ENCODE results near the gene ELL. TPM values are rescaled to one million over a fixed set of nuclear protein-coding genes. Genes with fewer than 3 reads are reported as not detected.
A peak's percentile ranks its signal among the peaks of the same experiment; 100 is the strongest.
"Not testable (repeated sequence)": the region's sequence is repeated elsewhere in the genome, so short reads cannot be mapped to it uniquely, and the experiment has no call there.

Gene ELL
- total RNA-seq, 2 donors from 2014 or later: 18.8 to 23.0 TPM

DNA sequence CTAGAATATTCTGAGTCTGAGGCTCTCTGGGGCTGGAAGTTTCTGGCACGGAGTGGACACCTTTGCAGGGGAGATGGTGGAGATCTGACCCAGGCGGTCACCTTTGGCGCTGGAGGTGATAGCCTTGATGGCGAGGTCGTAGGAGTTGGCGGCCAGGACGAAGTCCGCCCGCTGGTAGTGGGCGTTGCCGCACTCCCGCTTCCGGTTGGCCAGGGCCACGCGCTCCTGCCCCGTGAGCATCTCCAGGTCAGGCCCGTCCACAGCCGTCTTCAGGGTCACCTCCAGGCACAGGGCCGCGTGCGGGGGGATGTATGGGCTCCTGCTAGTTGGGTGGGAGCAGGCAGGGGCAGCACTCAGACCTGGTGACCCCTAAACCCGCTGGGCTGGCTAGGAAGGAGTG is 16.2 kb upstream of the ELL start:
- Mint-ChIP-seq H3K36me3 (peaks cover 14 to 17% of the 10 kb centered on the region in 2 donors), H3K9me3 (no peaks in the 10 kb centered on the region), H3K27ac (no peak overlapping the region)
- no peak for ATAC-seq
- DNase-seq (ENCODE audit: low spot score in 2 of 2): no peak

DNA sequence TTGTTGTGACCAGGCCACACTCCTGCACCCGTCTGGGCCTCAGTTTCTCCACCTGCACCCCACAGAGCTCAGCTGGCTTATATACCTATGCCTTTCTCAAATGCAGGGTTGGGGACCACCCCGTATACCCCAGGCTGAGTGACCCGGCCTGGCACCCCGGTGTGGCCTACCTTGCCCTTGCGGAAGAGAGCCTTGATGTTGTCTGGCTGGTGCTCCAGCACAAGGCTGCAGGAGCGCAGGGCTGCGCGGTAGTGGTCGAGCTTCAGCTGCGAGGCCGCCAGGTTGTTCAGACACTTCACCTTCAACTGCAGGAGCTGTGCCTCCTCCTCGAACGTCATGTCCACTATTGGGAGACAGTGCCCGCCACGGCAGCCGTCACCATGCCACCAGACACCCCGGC is 15.6 kb upstream of the ELL start:
- ATAC-seq (no peak), DNase-seq (ENCODE audit: low spot score in 2 of 2) (no peak)
- H3K9me3 Mint-ChIP-seq: no peaks in the 10 kb centered on the region
- H3K27ac Mint-ChIP-seq: no peak overlapping the region
- peaks cover 12 to 17% of the 10 kb centered on the region in 2 donors for H3K36me3 Mint-ChIP-seq

DNA sequence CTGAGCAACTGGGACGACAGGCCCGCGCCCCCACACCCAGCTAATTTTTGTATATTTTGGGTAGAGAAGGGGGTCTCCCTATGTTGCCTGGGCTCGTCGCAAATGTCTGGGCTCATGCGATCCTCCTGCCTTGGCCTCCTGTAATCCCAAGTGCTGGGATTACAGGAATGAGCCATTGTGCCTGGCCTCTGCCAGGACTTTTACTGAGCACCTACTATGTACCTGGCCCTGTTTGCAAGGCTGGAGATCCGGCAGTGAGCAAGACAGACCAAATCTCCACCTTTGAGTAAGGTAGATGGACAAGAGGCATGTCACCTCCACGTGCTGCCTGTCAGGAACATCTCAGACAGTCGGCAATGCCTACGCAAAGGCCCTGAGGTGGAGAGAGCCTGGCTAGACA is 14.6 kb upstream of the ELL start:
- Mint-ChIP-seq H3K27ac (peak overlapping the region; percentile 58 to 77), H3K9me3 (no peaks in the 10 kb centered on the region), H3K36me3 (peaks cover 10 to 12% of the 10 kb centered on the region in 2 donors)
- DNase-seq (ENCODE audit: low spot score in 2 of 2) (no peak), ATAC-seq (no peak)

DNA sequence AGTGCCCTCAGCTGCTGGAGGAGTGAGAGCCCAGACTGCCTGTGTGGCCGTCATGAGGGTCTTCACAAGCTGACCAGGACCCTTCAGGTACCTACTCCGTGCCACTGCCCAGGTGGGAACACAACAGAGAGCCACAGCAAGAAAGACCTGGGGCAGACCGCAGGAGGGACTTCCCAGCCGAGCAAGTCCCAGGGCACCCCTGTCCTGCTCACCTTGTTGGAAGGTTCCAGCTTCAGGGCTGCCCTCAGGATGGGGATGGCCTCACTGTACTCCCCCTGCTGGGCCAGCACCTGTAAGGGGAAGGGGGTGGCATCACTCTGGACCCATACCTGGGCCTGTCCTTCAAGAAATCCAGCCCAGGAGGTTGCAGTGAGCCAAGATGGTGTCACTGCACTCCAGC is 11.2 kb upstream of the ELL start:
- no peak for ATAC-seq
- DNase-seq (ENCODE audit: low spot score in 2 of 2): no peak
- peak overlapping the region in 1 of 2 donors; percentile 36 for H3K27ac Mint-ChIP-seq
- peaks cover 0 to 6% of the 10 kb centered on the region in 2 donors for H3K36me3 Mint-ChIP-seq
- H3K9me3 Mint-ChIP-seq: no peaks in the 10 kb centered on the region

DNA sequence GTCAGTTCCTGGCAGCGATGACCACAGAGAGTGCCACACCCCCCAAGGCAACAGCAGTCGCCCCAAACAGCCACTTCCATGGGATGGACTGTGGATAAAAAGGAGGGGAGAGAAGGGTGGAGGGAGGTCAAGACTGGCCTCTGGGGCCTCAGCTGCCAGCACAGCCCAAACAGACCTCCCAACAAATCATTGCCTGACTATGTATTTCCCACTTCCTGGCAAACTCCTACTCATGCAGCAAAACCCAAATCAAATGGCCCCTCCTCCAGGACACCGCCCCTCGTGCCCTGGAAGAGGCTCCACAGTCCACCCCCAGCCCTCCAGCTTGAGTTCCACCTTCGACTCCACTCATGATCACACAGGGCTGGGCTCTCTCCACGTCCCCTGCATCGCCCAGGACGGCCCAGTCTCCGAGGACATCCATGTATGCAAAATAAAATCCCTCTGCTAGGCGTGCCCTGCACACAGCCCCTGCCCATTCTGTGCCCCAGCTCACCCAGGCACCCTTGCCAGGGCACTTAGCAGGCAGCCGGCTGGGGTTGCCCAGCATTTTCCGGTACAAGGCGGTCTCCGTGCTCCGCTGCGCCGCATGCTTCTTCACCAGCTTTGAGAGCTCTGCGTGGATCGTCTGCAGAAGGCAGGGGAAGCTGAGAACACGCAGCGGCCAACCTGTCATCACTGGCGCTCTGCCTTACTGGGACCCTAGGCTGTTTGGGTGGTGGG is 10.5 kb upstream of the ELL start:
- DNase-seq (ENCODE audit: low spot score in 2 of 2) (no peak), ATAC-seq (no peak)
- Mint-ChIP-seq H3K36me3 (peaks cover 0 to 6% of the 10 kb centered on the region in 2 donors), H3K27ac (peak overlapping the region; percentile 67 to 90), H3K9me3 (no peaks in the 10 kb centered on the region)

DNA sequence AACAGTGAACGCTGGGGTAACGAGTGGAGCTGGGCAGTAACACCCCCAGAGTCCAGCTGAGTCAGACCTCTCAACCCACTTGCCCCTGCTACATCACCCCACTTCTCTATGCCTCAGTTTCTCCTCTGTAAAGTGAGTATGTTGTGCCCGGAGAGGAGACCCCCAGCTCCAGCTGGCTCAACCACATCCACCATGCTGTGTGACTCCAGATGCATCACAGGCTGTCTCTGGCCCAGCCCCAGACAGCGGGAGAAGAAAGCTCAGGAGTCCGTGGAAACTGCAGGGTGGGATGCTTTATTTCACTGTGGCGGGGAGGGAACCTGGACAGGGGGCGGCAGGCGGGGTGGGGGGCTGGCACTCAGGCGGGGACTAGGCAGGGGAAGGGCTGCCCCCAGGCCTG is 9.6 kb upstream of the ELL start:
- peaks cover 0 to 3% of the 10 kb centered on the region in 2 donors for H3K36me3 Mint-ChIP-seq
- no peaks in the 10 kb centered on the region for H3K9me3 Mint-ChIP-seq
- DNase-seq (ENCODE audit: low spot score in 2 of 2): no peak
- H3K27ac Mint-ChIP-seq: no peak overlapping the region
- ATAC-seq: no peak

DNA sequence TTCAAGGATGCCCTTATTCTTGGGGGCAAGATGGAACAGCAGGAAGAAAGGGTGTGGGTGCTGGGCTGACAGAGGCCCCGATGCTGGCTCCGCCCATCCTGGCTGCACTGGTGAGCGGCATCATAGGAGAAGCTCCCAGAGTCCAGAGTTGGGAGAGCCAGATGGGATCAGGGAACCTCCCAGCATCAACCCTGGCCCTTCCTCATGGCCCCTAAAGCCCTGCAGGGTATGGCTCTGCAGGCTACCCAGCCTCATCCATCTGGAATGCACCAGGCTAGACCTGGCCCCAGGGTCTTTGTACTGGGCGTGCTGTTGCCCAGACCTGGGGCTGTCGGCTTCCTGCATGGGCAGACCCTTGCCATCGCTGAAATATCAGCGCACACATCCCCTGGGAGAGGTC is 7.9 kb upstream of the ELL start:
- H3K9me3 Mint-ChIP-seq: no peaks in the 10 kb centered on the region
- no peak for ATAC-seq

DNA sequence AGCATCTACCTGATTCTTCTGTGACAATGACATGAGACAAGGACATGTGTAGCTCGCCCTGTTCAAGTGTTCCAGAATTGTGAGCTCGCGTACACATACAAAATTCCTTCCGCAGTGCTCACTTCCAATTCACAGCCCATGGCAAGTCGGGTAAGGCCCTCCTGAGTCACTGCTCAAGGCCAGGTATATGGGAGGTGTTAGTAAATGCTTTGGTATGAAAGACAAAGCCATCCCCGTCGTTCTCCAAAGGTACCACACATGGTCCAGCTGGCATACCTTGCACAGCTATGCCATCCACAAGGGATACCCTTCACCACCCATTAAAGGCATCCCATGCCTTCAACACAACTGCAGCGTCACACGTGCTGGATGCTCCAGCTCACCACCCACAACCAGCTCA is 4.4 kb upstream of the ELL start:
- ATAC-seq (no peak), DNase-seq (ENCODE audit: low spot score in 2 of 2) (no peak)
- Mint-ChIP-seq H3K27ac (no peak overlapping the region), H3K9me3 (no peaks in the 10 kb centered on the region), H3K36me3 (no peaks in the 10 kb centered on the region)

More for the DNA sequence above, 7.9 kb upstream of the ELL start:
- no peaks in the 10 kb centered on the region for H3K36me3 Mint-ChIP-seq
- DNase-seq (ENCODE audit: low spot score in 2 of 2): no peak
- H3K27ac Mint-ChIP-seq: no peak overlapping the region

DNA sequence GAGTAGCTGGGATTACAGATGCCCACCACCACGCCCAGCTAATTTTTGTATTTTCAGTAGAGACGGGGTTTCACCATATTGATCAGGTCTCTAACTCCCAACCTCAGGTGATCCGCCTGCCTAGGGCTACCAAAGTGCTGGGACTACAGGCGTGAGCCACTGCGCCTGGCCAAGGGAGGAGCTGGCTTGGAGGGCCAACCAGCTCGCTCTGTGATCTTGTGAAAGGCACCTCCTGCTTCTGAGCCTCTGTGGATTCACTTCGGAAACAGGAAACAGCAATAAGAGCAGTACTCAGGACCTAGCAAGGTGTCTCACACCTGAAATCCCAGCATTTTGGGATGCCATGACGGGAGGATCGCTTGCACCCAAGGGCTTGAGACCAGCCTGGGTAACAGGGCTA is 2.0 kb upstream of the ELL start:
- H3K27ac Mint-ChIP-seq: peak overlapping the region in 1 of 2 donors; percentile 90
- no peak for ATAC-seq
- H3K9me3 Mint-ChIP-seq: no peaks in the 10 kb centered on the region
- H3K36me3 Mint-ChIP-seq: peaks cover 6 to 11% of the 10 kb centered on the region in 2 donors
- no peak for DNase-seq (ENCODE audit: low spot score in 2 of 2)

DNA sequence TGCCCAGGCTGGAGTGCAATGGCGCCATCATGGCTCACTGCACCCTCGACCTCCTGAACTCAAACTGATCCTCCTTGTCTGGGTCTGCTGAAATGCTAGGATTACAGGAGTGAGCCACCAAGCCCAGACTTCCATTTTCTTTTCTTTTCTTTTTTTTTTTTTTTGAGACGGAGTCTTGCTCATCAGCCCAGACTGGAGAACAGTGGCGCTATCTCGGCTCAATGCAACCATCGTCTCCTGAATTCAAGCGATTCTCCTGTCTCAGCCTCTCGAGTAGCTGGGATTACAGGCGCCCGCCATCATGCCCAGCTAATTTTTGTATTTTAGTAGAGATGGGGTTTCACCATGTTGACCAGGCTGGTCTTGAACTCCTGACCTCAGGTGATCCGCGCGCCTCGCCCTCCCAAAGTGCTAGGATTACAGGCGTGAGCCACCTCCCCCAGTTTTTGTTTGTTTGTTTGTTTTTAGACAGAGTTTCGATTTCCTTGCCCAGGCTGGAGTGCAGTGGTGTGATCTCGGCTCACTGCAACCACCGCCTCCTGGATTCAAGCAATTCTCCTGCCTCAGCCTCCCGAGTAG is 1.1 kb upstream of the ELL start:
- H3K9me3 Mint-ChIP-seq; ATAC-seq; DNase-seq (ENCODE audit: low spot score in 2 of 2): not testable (repeated sequence)
- peaks cover 6 to 11% of the 10 kb centered on the region in 2 donors for H3K36me3 Mint-ChIP-seq
- peak overlapping the region; percentile 90 to 97 for H3K27ac Mint-ChIP-seq

DNA sequence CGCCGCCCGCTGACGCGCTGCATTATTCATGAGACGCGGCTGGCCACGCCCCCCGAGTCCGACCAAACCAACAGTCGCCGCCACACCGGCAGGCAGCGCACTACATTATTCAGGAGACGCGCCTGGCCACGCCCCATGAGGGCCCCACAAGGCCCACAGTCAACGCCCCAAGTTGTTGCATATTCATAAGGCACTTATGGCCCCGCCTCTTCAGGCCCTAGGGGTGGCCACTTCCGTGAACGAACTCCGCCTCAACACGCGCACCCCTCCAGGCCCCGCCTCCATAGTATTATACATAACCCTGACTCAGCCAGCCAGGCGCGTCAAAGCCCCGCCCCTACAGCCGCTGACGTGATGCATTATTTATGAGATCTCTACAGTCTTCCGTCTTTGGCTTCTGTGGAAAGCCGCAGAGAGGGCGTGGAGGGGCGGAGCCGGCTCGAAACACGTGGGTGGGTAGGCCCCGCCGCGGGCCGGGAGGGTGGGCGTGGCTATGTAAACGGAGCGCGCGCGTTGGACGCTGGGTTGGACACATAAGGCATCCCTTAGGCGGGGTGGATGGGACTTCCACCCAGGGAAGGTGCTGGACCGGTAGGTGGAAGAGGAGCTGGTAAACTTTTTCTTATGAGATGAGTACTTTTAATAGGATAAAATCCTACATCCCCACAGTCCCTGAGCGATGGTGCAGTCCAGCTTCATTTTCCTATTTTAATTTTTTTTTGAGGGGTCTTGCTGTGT is 423 bp upstream of the ELL start:
- Mint-ChIP-seq H3K36me3 (peaks cover 6 to 11% of the 10 kb centered on the region in 2 donors), H3K27ac (peak overlapping the region; percentile 90 to 97), H3K9me3 (no peaks in the 10 kb centered on the region)
- DNase-seq (ENCODE audit: low spot score in 2 of 2): peak; percentile 100
- peak; percentile 92 for ATAC-seq

DNA sequence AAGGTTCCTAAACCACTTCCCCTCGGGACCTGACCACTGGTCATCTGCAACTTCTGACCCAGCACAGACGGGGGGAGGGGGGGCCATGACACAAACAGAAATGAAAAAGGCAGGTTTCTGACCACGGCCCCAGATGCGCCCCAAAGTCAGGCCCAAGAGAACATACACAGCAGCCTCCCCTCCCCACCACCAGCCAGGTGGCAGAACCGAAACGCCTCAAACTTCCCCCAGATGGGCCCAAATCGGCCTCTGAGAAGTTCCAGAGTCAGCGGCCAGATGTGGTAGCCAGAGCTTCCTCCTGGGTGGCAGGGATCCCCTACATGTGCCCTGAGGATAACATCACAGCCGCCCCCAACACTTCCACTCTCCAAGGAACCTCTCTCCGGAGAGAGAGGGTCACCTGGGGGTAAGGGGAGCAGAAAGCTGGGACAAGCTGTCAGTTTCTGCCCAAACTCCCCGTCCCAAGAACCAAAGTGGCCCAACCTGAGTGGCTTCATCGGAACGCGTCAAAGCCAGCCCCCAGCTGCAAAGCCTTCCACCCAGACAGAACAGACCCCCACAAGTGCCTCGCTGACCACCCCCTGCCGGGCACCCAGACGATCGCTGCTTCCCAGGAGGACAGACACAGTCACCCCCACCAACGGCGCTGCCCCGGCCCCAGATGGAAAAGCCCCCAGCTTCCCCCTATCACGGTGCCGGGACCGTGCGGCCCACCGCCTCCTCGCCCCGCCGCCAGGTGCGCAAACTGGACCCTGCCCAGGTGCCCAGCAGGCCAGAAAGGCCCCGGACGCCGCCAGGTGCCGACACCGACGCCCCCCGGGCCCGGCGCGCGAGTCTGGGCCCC is 800 bp downstream of the ELL start:
- DNase-seq (ENCODE audit: low spot score in 2 of 2): peak; percentile 26 to 67
- Mint-ChIP-seq H3K27ac (peak overlapping the region; percentile 90 to 95), H3K9me3 (no peaks in the 10 kb centered on the region), H3K36me3 (peaks cover 6 to 11% of the 10 kb centered on the region in 2 donors)
- ATAC-seq: no peak

DNA sequence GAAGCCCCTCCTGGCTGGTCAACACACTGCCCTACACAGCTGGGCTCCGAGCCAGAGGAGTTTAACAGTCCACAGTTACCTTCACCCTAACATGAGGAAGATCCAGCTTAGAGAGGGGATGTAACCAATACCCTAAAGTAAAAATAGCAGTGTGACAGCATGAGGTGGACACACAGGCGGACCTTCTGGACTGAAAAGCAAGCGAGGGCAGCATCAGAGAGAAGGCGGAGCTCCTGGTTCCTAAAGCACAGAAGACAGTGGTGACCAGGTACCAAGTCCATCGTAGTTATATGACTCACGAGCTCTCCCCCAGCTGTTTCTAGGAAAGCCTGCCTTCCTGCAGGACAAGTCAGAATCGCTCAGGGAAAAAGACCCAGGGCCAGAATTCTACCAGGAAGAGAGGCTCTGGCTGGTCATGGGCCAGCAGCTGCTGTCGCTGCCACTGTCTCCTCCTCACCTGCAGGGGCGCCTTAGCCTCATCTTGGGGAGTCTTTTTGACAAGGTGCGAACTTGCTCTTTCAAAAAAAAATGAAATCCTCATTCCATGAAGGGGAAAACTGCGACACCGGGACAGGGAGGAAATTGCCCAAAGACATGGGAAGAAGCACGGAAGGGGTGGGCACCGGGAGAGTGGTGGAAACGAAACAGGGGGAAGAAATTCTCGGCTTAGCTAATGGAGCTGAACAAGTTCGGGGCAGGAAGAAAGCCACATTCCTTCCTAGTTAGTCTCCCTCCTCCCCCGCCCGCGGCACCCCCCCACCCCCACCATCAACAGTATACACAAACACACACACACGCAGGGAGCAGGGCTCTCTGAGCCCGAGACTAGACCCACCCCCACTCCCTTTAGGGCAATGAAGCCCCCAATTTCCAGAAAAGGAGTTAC is 1.7 kb downstream of the ELL start:
- DNase-seq (ENCODE audit: low spot score in 2 of 2): peak in 1 of 2 donors; percentile 65

DNA sequence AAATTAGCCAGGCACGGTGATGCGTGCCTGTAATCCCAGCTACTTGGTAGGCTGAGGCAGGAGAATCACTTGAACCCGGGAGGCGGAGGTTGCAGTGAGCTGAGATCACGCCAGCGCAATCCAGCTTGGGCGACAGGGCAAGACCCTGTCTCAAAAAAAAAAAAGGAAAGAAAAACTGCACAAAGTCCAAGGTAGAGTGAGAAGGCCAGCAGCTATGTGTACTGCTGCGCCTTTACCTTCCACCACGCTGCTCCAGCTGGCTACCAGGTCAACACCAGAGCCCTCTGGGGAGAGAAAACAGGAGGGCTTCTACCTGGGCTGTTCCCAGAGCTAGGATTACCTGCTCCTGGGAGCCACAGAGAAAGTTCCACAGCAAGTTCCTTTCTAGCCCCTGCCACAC is 3.2 kb downstream of the ELL start:
- Mint-ChIP-seq H3K9me3 (no peaks in the 10 kb centered on the region), H3K36me3 (peaks cover 6 to 11% of the 10 kb centered on the region in 2 donors), H3K27ac (no peak overlapping the region)
- ATAC-seq (no peak), DNase-seq (ENCODE audit: low spot score in 2 of 2) (no peak)

More for the DNA sequence above, 1.7 kb downstream of the ELL start:
- no peak for ATAC-seq
- peaks cover 6 to 11% of the 10 kb centered on the region in 2 donors for H3K36me3 Mint-ChIP-seq
- H3K9me3 Mint-ChIP-seq: no peaks in the 10 kb centered on the region
- peak overlapping the region; percentile 90 to 95 for H3K27ac Mint-ChIP-seq

DNA sequence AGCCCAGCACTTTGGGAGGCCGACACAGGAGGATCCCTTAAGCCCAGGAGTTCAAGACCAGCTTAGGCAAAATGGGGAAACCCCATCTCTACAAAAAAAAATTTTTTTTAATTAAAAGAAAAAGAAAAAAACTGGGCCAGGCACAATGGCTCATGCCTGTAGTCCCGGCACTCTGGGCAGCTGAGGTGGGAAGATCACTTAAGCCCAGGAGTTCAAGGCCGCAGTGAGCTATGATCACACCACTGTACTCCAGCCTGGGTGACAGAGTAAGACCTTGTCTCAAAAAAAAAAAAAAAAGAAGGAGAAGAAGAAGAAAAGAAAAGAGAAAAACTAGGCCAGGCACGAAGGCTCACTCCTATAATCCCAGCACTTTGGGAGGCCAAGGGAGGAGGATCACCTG is 4.3 kb downstream of the ELL start:
- H3K9me3 Mint-ChIP-seq: no peaks in the 10 kb centered on the region
- peaks cover 6 to 11% of the 10 kb centered on the region in 2 donors for H3K36me3 Mint-ChIP-seq
- H3K27ac Mint-ChIP-seq: peak overlapping the region in 1 of 2 donors; percentile 50
- ATAC-seq: no peak
- DNase-seq (ENCODE audit: low spot score in 2 of 2): no peak

DNA sequence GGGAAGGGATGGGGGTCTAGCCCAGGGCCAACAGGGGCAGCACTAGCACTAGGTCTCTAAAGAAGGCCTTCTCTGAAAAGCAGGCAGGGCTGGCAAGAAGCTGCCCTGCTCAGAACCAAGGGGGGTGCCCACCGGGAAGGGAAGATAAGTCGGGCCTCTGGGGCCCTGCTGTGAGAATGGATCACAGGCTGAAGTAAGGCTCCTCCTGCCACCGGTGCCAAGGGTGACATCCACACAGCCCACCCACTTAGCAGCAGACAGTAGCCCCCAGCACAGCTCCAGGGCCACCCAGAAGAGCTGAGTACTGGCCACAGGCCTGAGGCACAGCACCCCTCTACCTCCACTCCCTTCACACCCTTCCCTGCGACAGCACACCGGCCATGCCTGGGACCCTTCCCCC is 5.9 kb downstream of the ELL start:
- Mint-ChIP-seq H3K27ac (no peak overlapping the region), H3K9me3 (no peaks in the 10 kb centered on the region), H3K36me3 (peaks cover 2 to 8% of the 10 kb centered on the region in 2 donors)
- ATAC-seq (no peak), DNase-seq (ENCODE audit: low spot score in 2 of 2) (no peak)
